ENCODE measurements around the gene EDNRA.

The EDNRA gene

DNA sequence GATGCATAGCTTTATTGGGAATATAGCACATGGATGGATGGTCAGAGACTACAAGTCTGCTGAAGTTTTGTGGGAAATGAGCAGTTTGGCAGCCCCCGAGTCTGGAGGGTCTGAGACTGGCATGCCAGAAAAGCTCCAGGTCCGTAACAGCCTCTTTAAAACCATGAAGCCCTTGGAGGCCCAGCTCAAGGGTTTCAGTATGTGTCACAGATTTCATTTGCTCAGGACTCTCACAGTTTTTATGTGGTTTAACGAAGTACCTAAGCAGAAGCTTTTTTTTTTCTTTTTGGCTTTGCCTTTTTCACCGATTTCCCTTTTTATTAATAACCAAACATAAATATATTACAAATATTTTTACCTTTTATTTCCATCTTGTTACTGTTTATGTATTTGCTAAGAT is 105.7 kb downstream of the EDNRA start:
- no peak overlapping the region for H3K4me3 Mint-ChIP-seq
- no peaks in the 10 kb centered on the region for H3K4me1 Mint-ChIP-seq
- no peaks in the 10 kb centered on the region for H3K27me3 Mint-ChIP-seq
- no peak for ATAC-seq (replicated peaks; ENCODE audit: extremely low read depth, poor library complexity, severe bottlenecking)
- H3K9me3 Mint-ChIP-seq = no peaks in the 10 kb centered on the region
- H3K36me3 Mint-ChIP-seq (ENCODE audit: insufficient read depth) = no peaks in the 10 kb centered on the region
- DNase-seq (ENCODE audit: low spot score in 2 of 2) = no peak
- H3K27ac Mint-ChIP-seq (ENCODE audit: low read depth) = no peak overlapping the region

DNA sequence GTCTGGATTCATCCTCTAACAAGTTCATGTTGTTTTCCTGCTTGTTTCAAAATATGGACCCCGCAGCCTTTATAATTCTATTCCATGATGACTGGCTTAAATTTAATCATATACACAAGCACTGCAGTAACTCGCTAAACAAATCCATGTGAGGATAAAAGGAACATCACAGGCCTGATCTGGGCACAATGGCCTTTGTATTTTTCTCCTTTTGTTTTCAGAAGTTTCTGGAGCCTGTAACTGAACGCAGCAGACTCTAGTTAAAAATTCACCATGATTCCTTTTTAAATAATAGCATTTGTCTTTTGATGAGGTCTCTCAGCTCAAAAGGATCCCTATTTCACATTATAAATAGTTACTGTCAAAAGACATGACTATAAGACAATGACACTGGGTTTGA is 106.1 kb downstream of the EDNRA start:
- no peaks in the 10 kb centered on the region for H3K27me3 Mint-ChIP-seq
- H3K4me3 Mint-ChIP-seq = no peak overlapping the region
- ATAC-seq (replicated peaks; ENCODE audit: extremely low read depth, poor library complexity, severe bottlenecking) (no peak), DNase-seq (ENCODE audit: low spot score in 2 of 2) (no peak)
- no peaks in the 10 kb centered on the region for H3K9me3 Mint-ChIP-seq
- H3K4me1 Mint-ChIP-seq = no peaks in the 10 kb centered on the region
- no peak overlapping the region for H3K27ac Mint-ChIP-seq (ENCODE audit: low read depth)
- H3K36me3 Mint-ChIP-seq (ENCODE audit: insufficient read depth) = no peaks in the 10 kb centered on the region

DNA sequence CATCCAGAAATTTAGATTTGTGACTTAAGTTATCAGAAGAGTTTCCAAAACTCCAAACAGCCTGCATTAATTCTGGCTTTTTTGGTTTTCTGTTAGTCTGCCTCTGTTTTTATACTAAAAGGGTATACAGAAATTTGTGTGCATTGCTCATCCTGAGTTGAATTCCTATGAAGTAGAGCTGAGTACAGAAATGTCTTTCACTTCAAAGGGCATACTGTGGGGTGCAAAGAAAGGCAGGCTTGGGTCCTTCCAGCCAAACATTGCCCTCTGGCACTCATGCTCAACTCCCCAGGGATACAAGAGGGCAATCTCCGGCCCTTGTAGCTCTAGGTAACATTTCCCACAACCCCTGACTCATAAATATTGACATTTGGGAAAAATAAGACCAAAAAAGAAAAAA is 108.7 kb downstream of the EDNRA start:
- ATAC-seq (replicated peaks; ENCODE audit: extremely low read depth, poor library complexity, severe bottlenecking) (no peak), DNase-seq (ENCODE audit: low spot score in 2 of 2) (no peak)
- Mint-ChIP-seq H3K9me3 (no peaks in the 10 kb centered on the region), H3K4me1 (peaks cover 5% of the 10 kb centered on the region), H3K27ac (ENCODE audit: low read depth) (no peak overlapping the region), H3K4me3 (no peak overlapping the region), H3K36me3 (ENCODE audit: insufficient read depth) (no peaks in the 10 kb centered on the region), H3K27me3 (no peaks in the 10 kb centered on the region)

DNA sequence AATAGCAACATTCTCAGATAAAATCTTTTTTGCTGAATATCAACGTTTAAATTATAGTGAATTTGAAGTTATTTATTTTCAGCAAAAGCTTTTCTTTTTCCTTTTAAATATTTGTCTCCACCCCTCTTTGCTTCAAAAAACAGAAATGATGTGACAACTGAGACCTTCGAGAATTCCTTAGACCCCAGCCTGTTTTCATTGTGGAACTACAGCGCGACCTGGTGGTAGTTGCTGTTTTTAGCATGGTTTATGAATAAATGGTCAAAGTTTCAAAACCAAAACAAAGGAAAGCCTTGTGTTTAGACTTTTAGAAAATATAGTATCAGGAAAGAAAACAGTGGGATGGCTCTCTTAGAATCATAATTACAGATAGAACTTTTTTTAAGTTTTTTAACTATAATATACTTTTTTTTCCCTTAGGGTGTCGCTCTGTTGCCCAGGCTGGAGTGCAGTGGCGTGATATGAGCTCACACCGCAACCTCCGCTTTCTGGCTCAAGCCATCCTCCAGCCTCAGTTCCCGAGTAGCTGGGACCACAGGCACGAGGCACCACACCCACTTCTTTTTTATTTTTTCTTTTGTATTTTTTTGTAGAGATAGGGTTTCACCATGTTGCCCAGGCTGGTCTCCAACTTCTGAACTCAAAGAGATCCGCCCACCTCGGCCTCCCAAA is 109.5 kb downstream of the EDNRA start:
- Mint-ChIP-seq H3K4me3 (no peak overlapping the region), H3K4me1 (peaks cover 6% of the 10 kb centered on the region), H3K27me3 (no peaks in the 10 kb centered on the region), H3K27ac (ENCODE audit: low read depth) (no peak overlapping the region), H3K36me3 (ENCODE audit: insufficient read depth) (no peaks in the 10 kb centered on the region), H3K9me3 (no peaks in the 10 kb centered on the region)
- DNase-seq (ENCODE audit: low spot score in 2 of 2) (no peak), ATAC-seq (replicated peaks; ENCODE audit: extremely low read depth, poor library complexity, severe bottlenecking) (no peak)

DNA sequence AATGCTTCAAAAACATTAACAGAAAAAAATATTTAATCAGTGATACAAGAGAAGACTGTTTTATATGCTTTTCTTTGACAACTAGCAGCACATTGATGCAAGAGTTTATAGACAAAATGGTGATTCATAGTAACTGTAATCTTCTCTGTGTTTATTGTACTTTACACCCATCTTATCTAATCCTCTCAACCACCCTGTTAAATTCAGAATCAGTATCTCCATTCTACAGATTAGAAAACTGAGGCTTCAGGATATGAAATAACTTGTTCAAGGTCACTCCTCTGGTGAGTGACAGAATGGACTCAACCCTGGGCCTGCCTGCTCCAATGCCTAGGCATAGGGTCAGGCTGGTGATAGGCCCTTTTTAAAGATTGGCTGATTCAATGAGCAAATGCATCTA is 110.2 kb downstream of the EDNRA start:
- no peak for DNase-seq (ENCODE audit: low spot score in 2 of 2)
- Mint-ChIP-seq H3K4me1 (peaks cover 6% of the 10 kb centered on the region), H3K9me3 (no peaks in the 10 kb centered on the region), H3K27ac (ENCODE audit: low read depth) (no peak overlapping the region), H3K27me3 (no peaks in the 10 kb centered on the region), H3K4me3 (no peak overlapping the region), H3K36me3 (ENCODE audit: insufficient read depth) (no peaks in the 10 kb centered on the region)
- no peak for ATAC-seq (replicated peaks; ENCODE audit: extremely low read depth, poor library complexity, severe bottlenecking)

DNA sequence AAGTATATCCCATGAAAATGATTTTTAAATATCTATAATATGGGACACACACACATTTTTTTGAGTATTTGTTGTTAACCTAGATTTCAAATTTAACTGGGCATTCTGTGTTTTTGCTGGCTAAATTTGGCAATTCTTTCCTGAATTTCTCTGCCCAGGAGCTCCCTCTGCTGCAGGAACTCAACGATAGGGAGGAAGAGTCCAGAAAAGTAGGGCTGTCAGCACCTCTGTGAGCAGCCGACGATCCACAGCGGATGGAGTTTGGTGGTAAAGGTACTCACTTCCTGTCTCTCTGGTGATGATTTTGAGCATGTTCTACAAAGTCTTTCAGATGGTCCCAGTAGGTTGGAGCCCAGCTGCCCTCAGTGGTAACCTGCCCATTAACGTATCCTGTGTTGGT is 113.2 kb downstream of the EDNRA start:
- Mint-ChIP-seq H3K9me3 (no peaks in the 10 kb centered on the region), H3K27me3 (no peaks in the 10 kb centered on the region), H3K4me1 (peaks cover 6% of the 10 kb centered on the region), H3K4me3 (no peak overlapping the region), H3K27ac (ENCODE audit: low read depth) (no peak overlapping the region), H3K36me3 (ENCODE audit: insufficient read depth) (no peaks in the 10 kb centered on the region)
- no peak for ATAC-seq (replicated peaks; ENCODE audit: extremely low read depth, poor library complexity, severe bottlenecking)
- no peak for DNase-seq (ENCODE audit: low spot score in 2 of 2)

All from central memory CD8-positive, alpha-beta T cell (primary cell).